ENCODE measurements around the gene KAZN. TPM values are rescaled to one million over a fixed set of nuclear protein-coding genes. Genes with fewer than 3 reads are reported as not detected.

The KAZN gene
- total and polyA plus RNA-seq, 9 donors: 10.1 to 56.4 (median 27.9) TPM

DNA sequence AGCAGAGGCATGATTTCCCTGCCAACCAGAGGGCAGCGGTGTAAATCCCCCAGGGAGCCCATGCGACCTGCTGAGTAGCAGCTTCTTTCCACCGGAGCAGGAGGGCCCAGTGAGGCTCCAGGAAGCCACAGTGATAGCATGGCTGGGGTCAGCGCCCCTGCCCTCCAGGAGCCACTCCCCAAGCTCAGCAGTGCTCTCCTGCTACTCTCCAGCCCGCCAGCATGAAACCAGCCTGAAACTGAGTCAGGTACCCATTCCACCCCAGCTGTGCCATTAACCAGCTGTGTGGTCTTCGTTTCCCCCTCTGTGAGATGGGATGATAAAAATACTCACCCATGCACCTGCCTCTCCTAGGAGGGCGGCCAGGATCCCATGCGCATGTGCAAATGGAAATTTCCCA, 431.3 kb downstream of the KAZN start:
- intact Hi-C loops (cut with DNase I): loop anchor here in 2 of 4 donors (5.0 to 10.0 kb wide), 2 partner anchors 105 to 117 kb away; no protein-coding TSS in a partner anchor
- Histone ChIP-seq H3K9me3 (no peaks in the 10 kb centered on the region), H3K36me3 (no peaks in the 10 kb centered on the region), H3K27ac (no peak overlapping the region), H3K4me3 (no peak overlapping the region), H3K4me1 (ENCODE audit: insufficient read depth) (peaks cover 1% of the 10 kb centered on the region), H3K27me3 (no peaks in the 10 kb centered on the region)
- no peak for TF ChIP-seq POLR2A (IDR thresholded peaks at IDR 0.05)
- no peak for TF ChIP-seq EP300 (IDR thresholded peaks at IDR 0.05)
- 83 to 91% (median 89%) methylated on average over 7 to 8 of the region's 8 CpGs for WGBS, 3 donors
- DNase-seq: no peak

DNA sequence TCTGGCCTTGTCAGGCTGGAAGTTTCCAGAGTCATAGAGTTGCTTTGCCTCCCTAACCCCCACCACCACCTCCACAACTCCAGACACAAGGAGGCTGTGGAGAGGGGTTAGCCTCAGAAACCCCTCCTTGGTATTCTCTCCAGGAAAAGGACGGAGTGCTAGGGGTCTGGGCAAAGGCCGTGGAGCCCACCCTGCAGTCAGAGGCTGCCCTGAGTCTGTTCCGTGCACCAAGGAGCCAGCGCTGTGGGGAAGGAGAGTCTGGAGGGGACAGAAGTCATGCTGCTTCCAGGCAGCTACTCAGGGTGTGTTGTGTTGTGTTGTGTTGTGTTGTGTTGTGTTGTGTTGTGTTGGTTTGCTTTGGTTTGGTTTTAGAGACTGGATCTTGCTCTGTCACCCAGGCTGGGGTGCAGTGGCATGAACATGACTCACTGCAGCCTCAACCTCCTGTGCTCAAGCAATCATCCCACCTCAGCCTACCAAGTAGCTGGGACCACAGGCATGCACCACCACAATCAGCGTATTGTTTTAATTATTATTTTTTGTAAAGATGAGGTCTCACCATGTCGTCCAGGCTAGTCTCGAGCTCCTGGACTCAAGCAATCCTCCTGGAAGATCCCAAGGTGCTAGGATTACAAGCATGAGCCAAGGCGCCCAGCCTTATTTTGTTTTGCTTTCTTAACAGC, 432.9 kb downstream of the KAZN start:
- DNase-seq: no peak
- Histone ChIP-seq H3K27me3 (no peaks in the 10 kb centered on the region), H3K4me3 (no peak overlapping the region), H3K9me3 (no peaks in the 10 kb centered on the region), H3K36me3 (no peaks in the 10 kb centered on the region), H3K27ac (no peak overlapping the region), H3K4me1 (ENCODE audit: insufficient read depth) (peaks cover 1% of the 10 kb centered on the region)
- TF ChIP-seq EP300 (IDR thresholded peaks at IDR 0.05) (no peak), POLR2A (IDR thresholded peaks at IDR 0.05) (no peak)
- TF ChIP-seq, protein P1, sequence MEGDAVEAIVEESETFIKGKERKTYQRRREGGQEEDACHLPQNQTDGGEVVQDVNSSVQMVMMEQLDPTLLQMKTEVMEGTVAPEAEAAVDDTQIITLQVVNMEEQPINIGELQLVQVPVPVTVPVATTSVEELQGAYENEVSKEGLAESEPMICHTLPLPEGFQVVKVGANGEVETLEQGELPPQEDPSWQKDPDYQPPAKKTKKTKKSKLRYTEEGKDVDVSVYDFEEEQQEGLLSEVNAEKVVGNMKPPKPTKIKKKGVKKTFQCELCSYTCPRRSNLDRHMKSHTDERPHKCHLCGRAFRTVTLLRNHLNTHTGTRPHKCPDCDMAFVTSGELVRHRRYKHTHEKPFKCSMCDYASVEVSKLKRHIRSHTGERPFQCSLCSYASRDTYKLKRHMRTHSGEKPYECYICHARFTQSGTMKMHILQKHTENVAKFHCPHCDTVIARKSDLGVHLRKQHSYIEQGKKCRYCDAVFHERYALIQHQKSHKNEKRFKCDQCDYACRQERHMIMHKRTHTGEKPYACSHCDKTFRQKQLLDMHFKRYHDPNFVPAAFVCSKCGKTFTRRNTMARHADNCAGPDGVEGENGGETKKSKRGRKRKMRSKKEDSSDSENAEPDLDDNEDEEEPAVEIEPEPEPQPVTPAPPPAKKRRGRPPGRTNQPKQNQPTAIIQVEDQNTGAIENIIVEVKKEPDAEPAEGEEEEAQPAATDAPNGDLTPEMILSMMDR (IDR thresholded peaks at IDR 0.05): no peak
- WGBS, 3 donors: 90 to 96% (median 91%) methylated on average over 8 of the region's 8 CpGs
- intact Hi-C loops (cut with DNase I): no loop called here

DNA sequence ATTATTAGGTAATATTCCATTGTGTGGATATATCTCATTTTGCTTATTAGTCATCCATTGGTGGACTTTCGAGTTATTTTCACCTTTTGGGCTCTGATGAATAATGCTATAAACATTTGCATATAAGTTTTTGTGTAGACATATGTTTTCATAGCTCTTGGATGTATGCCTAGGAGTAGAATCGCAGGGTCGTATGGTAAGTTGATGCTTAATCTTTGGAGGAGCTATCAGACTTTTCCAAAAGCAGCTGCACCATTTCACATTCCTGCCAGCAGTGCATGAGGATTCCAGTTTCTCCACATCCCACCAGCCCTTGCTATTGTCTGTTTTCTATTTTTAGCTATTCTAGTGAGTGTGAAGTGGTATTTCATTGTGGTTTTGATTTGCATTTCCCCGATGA, 434.8 kb downstream of the KAZN start:
- Histone ChIP-seq H3K27ac (no peak overlapping the region), H3K27me3 (no peaks in the 10 kb centered on the region), H3K4me3 (no peak overlapping the region), H3K36me3 (no peaks in the 10 kb centered on the region), H3K9me3 (no peaks in the 10 kb centered on the region), H3K4me1 (ENCODE audit: insufficient read depth) (peaks cover 1% of the 10 kb centered on the region)
- DNase-seq: no peak
- 24 to 38% (median 27%) methylated on average over 4 of the region's 4 CpGs for WGBS, 3 donors
- intact Hi-C loops (cut with DNase I): no loop called here
- TF ChIP-seq EP300 (IDR thresholded peaks at IDR 0.05) (no peak), POLR2A (IDR thresholded peaks at IDR 0.05) (no peak)
- TF ChIP-seq, protein P1 (IDR thresholded peaks at IDR 0.05): no peak

DNA sequence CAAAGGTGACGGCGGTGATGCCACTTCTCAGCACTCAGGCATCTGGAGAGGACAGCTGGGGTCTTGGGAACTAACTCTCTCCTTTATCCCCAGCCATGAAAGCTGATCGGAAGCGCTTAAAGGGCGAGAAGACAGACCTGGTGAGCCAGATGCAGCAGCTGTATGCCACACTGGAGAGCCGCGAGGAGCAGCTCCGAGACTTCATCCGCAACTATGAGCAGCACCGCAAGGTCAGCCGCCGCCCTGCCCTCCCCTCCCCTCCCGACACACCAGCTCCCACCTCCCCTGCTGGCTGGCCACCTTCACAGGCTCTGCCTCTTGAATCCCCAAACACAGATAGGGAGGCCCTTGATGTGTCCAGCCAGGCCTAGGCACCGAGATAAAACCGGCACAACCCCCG, 436.2 kb downstream of the KAZN start:
- no peaks in the 10 kb centered on the region for H3K36me3 ChIP-seq
- no peak for DNase-seq
- no peak overlapping the region for H3K4me3 ChIP-seq
- H3K27ac ChIP-seq: no peak overlapping the region
- no peak for TF ChIP-seq EP300 (IDR thresholded peaks at IDR 0.05)
- no peak for TF ChIP-seq POLR2A (IDR thresholded peaks at IDR 0.05)
- TF ChIP-seq, protein P1 (IDR thresholded peaks at IDR 0.05): no peak
- peaks cover 1% of the 10 kb centered on the region for H3K4me1 ChIP-seq (ENCODE audit: insufficient read depth)
- H3K27me3 ChIP-seq: no peaks in the 10 kb centered on the region
- 80 to 84% (median 83%) methylated on average over 16 of the region's 16 CpGs for WGBS, 3 donors
- intact Hi-C loops (cut with DNase I): no loop called here
- no peaks in the 10 kb centered on the region for H3K9me3 ChIP-seq

DNA sequence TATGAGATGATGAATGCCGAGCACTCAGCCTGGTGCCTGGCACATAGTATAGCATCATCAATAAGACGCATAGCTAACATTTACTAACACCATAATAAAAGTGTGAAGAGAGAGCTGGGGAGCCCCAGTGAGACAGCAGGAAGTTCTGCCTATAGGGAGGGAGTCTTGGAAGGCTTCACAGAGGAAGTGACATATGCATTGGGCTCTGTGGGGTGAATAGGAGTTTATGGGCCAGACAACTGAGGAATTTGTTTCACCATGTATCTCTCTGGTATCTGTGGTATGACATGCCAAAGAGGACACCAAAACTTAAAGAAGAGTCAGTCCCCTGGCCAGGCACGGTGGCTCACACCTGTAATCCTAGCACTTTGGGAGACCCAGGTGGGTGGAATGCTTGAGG, 436.8 kb downstream of the KAZN start:
- Histone ChIP-seq H3K9me3 (no peaks in the 10 kb centered on the region), H3K36me3 (no peaks in the 10 kb centered on the region), H3K4me3 (no peak overlapping the region), H3K27me3 (no peaks in the 10 kb centered on the region), H3K4me1 (ENCODE audit: insufficient read depth) (peaks cover 1% of the 10 kb centered on the region), H3K27ac (no peak overlapping the region)
- 95 to 100% (median 95%) methylated on average over 3 of the region's 3 CpGs for WGBS, 3 donors
- no peak for DNase-seq
- TF ChIP-seq EP300 (IDR thresholded peaks at IDR 0.05) (no peak), POLR2A (IDR thresholded peaks at IDR 0.05) (no peak)
- TF ChIP-seq, protein P1 (IDR thresholded peaks at IDR 0.05): no peak
- intact Hi-C loops (cut with DNase I): no loop called here
